ENCODE data around the gene C10orf62. TPM values are rescaled to one million over a fixed set of nuclear protein-coding genes. Genes with fewer than 3 reads are reported as not detected.

Gene C10orf62
- total RNA-seq, 4 donors from 2014 or later: 0.41 to 0.55 TPM; not detected in 2

DNA sequence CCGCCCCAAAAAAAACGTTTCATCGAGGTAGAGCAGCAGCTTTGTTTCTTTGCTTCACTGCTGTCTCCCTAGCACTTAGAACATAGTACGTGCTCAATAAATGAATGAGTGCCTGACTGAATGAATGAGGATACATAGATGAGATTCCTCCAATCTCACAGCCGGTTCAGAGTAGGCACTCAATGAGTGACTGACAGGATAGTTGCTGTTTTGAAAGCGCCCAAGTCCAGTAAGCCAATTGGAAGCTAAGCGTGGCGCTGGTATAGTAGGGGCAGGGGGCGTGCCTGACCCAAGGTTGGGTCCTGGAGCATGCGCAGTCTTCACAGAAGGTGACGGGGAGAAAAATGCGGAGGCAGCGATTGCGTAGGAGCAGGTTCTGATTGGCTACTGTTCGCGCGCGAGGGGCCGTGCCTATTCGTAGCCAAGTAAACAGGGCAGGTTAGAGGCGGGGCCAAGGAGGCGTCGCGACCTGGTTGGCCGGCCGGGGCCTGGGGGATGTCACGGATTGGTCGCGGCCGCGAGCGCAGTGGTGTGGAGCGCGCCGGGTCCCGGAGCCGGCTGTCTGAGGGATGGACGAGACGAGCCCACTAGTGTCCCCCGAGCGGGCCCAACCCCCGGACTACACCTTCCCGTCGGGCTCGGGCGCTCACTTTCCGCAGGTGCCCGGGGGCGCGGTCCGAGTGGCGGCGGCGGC is 50.8 kb downstream of the C10orf62 start, which contains the start of gene PI4K2A:
Gene PI4K2A, plus strand, starts transcription at position 498 of the 694 bp plus-strand sequence. Its CDS starts 72 bp downstream, at position 570.
- H3K27me3 ChIP-seq: no peaks in the 10 kb centered on the region
- peak; percentile 99 for ATAC-seq
- DNase-seq: peak; percentile 99

More for the DNA sequence above, 50.8 kb downstream of the C10orf62 start, which contains the start of gene PI4K2A:
- H3K9me3 ChIP-seq: no peaks in the 10 kb centered on the region
- H3K4me1 ChIP-seq: peaks cover 16 to 20% of the 10 kb centered on the region in 2 donors
- intact Hi-C loops (cut with DNase I; ENCODE audit: low total_unique reads) (loop anchor here (2.0 to 5.0 kb wide), 2 partner anchors 46 to 143 kb away; partner anchors contain the start of genes AVPI1, MMS19 and UBTD1), in situ Hi-C loops (cut with MboI; ENCODE audit: low sequenced_read_pairs in 4 of 4) (no loop called here)
- peak within 1 kb of the TSS; percentile 60 to 85 (median 73) for H3K27ac ChIP-seq
- TF ChIP-seq, protein P1, sequence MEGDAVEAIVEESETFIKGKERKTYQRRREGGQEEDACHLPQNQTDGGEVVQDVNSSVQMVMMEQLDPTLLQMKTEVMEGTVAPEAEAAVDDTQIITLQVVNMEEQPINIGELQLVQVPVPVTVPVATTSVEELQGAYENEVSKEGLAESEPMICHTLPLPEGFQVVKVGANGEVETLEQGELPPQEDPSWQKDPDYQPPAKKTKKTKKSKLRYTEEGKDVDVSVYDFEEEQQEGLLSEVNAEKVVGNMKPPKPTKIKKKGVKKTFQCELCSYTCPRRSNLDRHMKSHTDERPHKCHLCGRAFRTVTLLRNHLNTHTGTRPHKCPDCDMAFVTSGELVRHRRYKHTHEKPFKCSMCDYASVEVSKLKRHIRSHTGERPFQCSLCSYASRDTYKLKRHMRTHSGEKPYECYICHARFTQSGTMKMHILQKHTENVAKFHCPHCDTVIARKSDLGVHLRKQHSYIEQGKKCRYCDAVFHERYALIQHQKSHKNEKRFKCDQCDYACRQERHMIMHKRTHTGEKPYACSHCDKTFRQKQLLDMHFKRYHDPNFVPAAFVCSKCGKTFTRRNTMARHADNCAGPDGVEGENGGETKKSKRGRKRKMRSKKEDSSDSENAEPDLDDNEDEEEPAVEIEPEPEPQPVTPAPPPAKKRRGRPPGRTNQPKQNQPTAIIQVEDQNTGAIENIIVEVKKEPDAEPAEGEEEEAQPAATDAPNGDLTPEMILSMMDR (IDR thresholded peaks at IDR 0.05 in 4 of 5, conservative IDR thresholded peaks at IDR 0.05 in 1 of 5): no peak
- TF ChIP-seq POLR2A (IDR thresholded peaks at IDR 0.05): peak; percentile 77 to 90
- peaks cover 0 to 11% of the 10 kb centered on the region in 2 donors for H3K36me3 ChIP-seq
- H3K4me3 ChIP-seq: peak within 1 kb of the TSS; percentile 74 to 93 (median 88)

Other genes with a start within 250 kb of the C10orf62 start
- 10 to 100 TPM; 41.9 to 61.4 (median 49.9) TPM for gene RRP12, start 188.4 kb upstream of the C10orf62 start, total RNA-seq
- 10 to 100 TPM; 41.0 to 72.1 (median 62.2) TPM for gene PGAM1, start 163.5 kb upstream of the C10orf62 start, total RNA-seq
- gene EXOSC1, start 143.7 kb upstream of the C10orf62 start, total RNA-seq: 10 to 100 TPM; 18.6 to 34.5 (median 26.8) TPM
- gene ZDHHC16, start 143.5 kb upstream of the C10orf62 start, total RNA-seq: 10 to 100 TPM; 25.0 to 34.5 (median 31.6) TPM
- 10 to 100 TPM; 56.1 to 70.0 (median 65.0) TPM for gene MMS19, start 91.3 kb upstream of the C10orf62 start, total RNA-seq
- gene UBTD1, start 90.8 kb upstream of the C10orf62 start, total RNA-seq: 10 to 100 TPM; 13.7 to 40.0 (median 23.3) TPM
- 1,000 to 10,000 TPM in 1 of 4 donors, 100 to 1,000 TPM in 3; 105 to 1,024 (median 853) TPM for gene ANKRD2, start 16.9 kb upstream of the C10orf62 start, total RNA-seq
- gene HOGA1, start 5.3 kb upstream of the C10orf62 start, total RNA-seq: 10 to 100 TPM in 1 of 4 donors, 1 to 10 TPM in 1, under 1 TPM in 2; 0.27 to 11.2 (median 4.1) TPM
- 1 to 10 TPM in 3 of 4 donors, under 1 TPM in 1; 0.51 to 8.7 (median 2.1) TPM for gene MORN4, start 43.8 kb downstream of the C10orf62 start, total RNA-seq
- 10 to 100 TPM; 16.1 to 18.5 (median 17.9) TPM for gene PI4K2A, start 51.0 kb downstream of the C10orf62 start, total RNA-seq
- 10 to 100 TPM in 1 of 4 donors, 1 to 10 TPM in 3; 1.4 to 14.1 (median 3.0) TPM for gene AVPI1, start 97.5 kb downstream of the C10orf62 start, total RNA-seq
- 1 to 10 TPM; 3.2 to 5.1 (median 3.9) TPM for gene MARVELD1, start 124.0 kb downstream of the C10orf62 start, total RNA-seq
- gene ZFYVE27, start 147.4 kb downstream of the C10orf62 start, total RNA-seq: 10 to 100 TPM in 3 of 4 donors, 1 to 10 TPM in 1; 7.6 to 14.9 (median 11.6) TPM
- gene SFRP5, start 182.3 kb downstream of the C10orf62 start, total RNA-seq: 1 to 10 TPM in 1 of 4 donors, under 1 TPM in 2, not detected in 1; 0.25 to 2.2 (median 0.93) TPM